Activated gamma-delta T cell (primary cell): Measurements from ENCODE around the gene PALS2.

Experiments used
- DNase-seq: peaks from one replicate; lab custom pipeline; 2025; lab: John Stamatoyannopoulos, UW

The PALS2 gene

DNA sequence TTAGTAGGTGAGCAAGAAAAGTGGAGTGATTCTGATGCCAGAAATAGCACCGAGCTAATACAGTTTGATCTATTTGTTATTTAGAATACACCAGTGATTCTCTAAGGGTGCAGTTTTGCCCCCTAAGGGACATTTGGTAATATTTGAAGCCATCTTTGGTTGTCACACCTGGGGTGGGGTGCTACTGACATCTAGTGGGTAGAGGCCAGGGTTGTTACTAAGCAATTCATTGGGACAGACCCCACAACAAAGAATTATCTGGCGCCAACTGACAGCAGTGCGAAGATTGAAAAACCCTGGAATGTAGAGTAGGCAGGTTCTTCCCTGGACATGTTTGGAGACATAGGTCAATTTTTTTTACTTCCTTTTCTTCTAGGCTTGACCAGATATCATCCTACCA is 14.6 kb downstream of the PALS2 start:
- DNase-seq: no peak

DNA sequence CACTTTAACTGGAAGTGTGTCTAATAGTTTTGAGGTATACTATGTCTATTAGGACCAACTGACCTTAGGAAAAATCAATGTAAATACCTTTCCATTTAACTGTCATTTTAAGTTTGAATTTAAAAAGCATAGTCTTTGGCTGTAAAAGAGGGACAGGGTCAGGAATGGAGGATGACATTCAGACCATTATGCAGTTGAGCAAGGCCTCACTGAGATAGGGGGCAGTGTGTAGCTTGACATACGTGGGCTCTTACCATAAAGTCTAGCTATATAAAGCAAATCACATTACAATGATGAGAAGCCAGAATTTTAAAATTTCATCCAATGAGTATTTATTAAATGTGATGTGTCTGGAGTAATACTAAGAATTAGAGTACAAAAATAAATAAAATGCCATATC is 17.9 kb downstream of the PALS2 start:
- DNase-seq: no peak

DNA sequence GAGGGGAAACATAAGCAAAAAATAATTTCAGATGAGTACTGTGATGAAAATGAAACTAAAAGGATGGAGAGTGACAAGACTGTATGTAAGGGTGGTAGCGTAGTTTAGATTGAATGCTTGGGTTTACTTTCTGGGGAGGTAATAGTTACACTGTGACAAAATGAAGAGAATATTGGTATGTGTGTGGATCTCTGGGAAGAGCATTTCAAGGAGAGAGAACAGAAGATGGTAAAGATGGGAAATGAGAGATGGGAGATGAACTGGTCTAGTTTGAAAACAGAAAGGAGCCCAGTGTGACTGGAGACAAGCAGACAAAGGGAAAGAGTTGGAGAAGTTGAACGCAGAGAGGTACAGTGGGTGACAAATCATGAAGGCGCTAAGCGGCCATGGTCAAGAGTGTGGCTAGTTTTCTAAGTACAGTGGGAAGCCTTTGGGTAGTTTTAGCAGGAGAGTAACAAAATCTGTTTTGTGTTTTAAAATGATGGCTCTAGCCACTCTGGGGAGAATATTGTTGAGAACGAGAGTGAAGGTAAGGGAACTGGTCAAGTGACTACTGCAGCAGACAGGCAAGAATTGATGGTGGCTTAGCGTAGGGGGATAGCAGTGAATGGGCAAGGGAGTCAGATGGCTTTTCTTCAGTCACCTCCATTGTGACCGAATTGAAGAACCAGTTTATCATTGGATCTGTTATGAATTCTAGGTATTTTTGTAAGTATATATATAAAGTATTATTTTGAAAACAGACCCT is 22.6 kb downstream of the PALS2 start:
- DNase-seq: no peak

DNA sequence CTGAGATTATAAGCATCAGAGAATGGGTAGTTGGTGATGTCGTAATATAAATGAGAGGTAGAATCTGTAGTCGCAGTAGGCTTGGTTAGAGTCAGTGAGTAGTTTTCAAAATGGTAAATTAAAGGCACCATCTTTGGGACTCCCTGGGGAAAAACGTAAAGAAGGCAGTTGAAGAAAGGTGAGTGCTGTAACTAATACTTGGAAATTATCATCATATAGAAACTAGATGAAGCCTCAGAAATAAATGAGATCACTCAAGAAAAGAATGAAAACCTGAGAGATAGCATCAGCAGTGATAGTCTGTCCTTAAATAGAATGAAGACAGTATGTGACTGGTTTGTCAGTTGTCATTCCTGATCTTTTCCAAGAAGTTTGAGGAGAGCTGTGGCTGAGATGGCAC is 23.8 kb downstream of the PALS2 start:
- no peak for DNase-seq

DNA sequence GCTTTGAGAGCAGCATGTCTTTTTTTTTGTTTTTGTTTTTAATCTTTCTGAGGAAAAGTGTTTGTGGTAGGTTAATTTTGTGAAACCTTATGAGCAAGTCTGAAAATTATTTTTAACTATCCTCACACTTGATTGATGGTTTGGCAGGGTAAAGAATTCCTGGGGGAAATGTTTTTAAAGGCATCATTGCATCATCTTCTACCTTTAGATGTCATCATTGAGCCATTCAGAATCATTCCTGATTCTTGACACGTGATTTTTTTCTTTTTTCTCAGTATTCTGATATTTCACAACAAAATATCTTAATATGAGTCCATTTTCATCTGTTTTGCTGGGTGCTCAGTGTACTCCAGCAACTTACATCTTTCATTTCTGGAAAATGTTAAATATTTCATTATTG is 28.3 kb downstream of the PALS2 start:
- DNase-seq: no peak

DNA sequence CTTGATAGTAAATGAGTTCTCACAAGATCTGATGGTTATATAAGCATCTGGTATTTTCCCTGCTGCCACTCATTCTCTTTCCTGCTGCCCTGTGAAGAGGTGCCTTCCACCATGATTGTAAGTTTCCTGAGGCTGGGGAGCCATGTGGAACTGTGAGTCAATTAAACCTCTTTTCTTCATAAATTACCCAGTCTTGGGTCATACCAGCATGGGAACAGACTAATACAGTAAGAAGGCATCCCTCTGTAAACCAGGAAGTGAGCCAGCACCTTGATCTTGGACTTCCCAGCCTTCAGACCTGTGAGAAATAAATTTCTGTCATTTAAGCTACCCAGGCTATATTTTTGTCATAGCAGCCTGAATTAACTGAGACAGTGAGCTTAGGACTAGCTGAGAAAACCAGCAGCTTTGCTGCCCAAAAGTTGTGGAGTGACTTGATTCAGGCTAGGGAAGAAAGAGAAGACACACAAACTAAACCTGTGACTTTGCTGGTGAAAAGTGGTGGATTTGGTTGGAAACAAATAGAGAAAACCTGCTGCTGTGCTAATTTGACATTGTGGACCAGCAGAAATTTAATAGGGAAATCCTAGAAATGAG is 29.7 kb downstream of the PALS2 start:
- no peak for DNase-seq

DNA sequence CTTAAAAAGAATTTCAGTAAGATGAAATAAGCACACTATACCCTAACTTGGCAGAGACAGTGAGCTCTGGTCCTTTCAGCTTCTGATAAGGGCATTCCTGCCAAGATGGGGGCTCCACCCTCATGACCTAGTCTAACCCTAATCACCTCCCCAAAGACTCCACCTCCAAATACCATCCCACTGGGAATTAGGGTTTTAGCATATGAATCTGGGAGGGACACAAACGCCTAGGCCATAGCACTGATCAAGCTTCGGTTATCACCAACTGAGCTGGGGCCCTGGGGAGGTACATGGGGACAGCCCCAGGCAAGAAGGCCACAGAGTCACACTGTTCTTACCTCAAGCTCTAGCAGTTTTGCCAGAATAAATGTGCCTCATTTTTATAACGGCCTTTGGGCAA is 31.4 kb downstream of the PALS2 start:
- no peak for DNase-seq

DNA sequence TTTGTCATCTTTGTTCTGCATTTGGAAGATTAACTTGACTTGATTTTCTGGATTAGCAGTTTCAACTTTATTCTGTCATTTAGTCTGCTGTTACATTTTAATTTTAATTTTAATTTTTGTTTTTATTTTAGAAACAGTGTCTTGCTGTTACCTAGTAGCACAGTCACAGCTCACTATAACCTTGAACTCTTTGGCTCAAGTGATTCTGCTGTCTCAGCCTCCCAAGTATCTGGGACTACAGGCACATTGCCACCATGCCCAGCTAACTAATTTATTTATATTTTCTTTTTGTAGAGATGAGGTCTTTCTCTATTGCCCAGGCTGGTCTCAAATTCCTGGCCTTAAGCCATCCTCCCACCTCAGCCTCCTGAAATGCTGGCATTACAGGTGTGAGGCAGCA is 35.3 kb downstream of the PALS2 start:
- no peak for DNase-seq

DNA sequence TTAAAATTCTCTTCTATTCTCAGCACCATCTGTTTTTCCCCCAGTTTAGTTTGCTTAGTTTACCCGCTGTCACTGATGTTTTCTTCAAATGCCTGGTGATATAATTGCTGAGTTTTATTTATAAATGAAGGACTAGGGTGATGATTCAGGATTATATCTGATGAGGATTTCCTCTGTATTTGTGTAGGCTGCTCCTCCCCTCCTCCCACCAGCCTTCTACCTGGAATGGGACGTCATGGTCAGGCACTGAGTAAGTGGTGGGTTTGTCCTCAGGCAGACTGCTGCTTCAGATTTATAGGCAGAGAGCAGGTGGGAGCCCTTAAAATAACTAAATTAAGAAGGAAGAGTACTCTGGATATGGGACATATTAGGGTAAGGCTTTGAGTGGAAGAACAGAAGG is 35.8 kb downstream of the PALS2 start:
- no peak for DNase-seq

DNA sequence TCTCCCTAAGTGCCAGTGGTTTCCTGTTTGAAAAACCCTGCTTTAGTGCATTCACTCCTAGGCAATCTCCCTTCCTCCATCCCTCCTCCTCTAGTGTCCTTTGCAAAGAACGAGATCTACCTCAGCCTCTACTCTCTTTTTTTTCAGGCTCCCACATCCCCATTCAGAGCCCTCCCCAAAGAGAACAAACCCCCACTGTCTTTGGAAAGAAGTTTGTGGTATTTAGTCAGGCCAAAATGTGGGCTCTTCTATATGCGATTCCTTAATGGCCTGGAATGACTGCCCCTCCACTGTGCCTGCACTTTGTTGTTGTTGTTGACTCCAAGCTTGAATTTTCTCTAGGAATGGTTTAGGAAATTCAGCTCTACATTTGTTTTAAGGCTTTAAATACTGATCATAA is 36.3 kb downstream of the PALS2 start:
- DNase-seq: no peak

DNA sequence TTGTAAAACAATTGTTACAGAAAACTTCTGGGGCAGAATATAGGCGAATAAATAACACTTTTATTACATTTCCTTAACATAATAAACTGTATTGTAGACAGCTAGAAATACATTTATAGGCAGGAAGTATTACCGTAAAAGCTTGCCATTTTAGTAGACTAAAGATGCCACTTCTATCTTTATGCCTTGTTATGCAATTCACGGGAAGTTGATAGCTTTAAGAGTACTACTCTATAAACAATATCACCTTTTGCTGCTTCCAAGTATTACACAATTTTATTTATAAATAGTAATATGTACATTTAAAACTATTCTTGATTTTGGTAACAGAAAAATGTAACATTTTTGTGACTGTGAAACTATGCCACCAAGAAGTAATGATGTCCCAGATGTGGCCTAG is 37.9 kb downstream of the PALS2 start:
- no peak for DNase-seq

DNA sequence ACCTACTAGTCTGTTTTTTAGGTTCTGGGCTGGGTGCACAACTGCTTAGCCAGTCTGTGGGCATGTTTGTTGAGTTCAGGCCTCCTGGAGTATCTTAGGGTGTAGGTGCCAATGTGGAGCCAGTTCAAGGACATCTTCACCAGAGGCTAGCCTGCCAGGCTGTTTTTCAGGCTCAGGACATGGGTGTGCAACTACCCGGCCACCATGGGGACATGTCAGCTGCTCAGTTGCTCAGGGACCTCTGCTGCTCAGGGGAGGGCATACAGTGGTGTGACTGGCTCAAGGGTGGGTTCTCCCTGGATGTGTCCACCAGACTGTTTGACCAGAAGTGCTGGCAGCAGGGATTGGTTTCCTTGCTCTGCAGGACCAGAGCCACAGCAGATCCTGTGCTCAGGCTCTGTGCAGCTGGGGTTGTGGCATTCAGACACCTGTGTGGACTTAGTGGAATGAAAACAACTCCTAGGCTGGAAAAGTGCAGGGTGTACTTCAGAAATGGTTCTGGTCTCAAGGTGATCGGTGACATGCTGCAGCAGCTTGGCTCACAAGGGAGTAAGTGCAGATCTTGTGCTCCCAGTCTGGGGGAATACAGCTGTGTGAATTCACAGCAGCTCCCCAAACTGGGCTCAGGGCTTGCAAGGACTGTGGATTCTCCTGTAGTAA is 44.8 kb downstream of the PALS2 start:
- no peak for DNase-seq

DNA sequence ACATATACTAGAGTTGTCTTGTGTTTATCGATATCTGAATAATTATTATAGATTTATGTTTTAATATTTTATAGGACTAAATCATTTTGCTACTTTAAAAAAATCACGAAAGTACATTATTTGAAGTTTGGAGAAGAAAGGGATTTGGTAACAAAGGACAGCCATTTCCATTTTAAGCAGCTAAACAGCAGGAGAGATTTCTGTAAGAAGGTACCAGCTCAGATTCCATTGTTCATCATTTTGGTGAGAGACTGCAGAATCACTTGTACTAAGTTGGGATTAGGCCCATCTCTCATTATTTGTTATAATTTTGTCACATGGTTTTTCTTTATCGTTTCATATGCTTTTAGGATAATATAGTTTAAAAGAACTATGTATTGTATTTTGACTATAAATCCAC is 46.7 kb downstream of the PALS2 start:
- DNase-seq: no peak

DNA sequence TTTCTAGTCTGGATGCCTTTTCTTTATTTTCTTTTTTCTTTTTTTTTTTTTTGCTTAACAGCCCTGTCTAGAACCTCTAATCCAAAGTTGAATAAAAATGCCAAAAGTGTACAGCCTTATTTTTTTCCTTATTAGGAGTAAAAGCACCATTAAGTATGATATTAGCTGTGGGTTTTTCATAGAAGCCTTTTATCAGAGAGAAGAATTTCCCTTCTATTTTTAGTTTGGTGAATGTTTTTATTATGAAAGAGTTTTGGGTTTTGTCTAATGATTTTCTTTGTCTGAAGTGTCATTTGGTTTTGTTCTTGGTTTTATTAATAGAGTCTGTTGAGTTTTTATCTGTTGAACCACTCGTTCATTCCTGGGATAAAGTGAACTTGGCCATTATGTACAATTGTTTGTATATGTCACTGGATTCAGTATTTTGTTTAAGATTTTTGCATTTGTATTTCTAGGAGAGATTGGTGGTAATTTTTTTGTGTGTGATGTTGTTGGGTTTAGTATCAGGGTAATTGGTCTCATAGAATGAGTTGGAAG is 49.5 kb downstream of the PALS2 start:
- no peak for DNase-seq
